Left colon (tissue), 2 donors: ENCODE data around the gene KANK4. TPM values are rescaled to one million over a fixed set of nuclear protein-coding genes. Genes with fewer than 3 reads are reported as not detected.

ENCODE experiments used
- ATAC-seq: fragments of 200-7000 bp; cut with Tn5 transposase; one replicate; pipeline ENCODE4 v1.9.1; 2020; ENCODE audit warnings: mild to moderate bottlenecking, moderate library complexity
- DNase-seq, 2 donors: peaks; one replicate each; pipeline ENCODE4 v3.0.0-alpha.2; 2020
- intact Hi-C, 2 donors: fragments of 100-400 bp; cut with DNase I in 1 of 2; cut with micrococcal nuclease in 1 of 2; formaldehyde crosslinking; loops; one replicate each; pipeline versions ENCODE4 v1.11.2 to v1.14.0; 2022; cut with DNase I, micrococcal nuclease
- total RNA-seq, 2 donors: library from RNA; stranded (reverse); fragmentation: NEBNext Ultra II Directional; extraction: Animal tissue kit (Norgen Biotek cat#: 25700); gene quantifications; one replicate each; pipeline ENCODE4 v1.2.1, GENCODE V29; 2021
- donor health status: DM: no; HTN: no; CAD: no.
- donor health status: DM: yes; HTN: yes; CAD: no.

KANK4 gene
- total RNA-seq, 2 donors from 2014 or later = 0.50 to 2.8 TPM

DNA sequence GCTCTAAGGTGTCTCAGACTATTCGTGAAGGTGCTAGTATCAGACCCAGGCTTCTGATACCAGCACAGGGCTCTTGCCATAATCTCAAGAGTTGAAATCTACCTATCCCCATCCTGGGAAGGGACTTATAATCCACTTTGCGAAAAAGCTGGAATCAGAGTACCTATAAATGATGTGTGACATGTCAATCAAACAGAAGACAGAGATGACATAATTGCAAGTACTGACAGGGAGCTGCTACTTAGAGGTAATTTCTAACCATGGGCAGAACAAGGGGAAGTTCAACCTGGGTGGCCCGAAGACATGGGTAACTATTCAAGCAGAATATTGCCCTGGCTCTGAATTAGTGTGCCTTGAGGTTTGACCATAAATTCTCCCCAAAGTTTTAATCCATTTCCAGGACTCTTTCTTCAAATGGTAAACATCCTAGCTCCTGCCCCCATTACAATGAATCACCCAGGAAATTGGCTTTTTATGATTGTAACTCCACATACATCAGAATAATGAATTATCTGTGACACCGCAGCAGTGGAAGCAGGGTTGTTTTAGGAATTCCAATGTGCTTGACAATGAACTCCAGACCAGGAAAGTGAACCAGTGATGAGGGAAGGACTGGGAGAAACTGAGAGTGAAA lies 37.2 kb downstream of the KANK4 start:
- ATAC-seq (no peak), DNase-seq (no peak)
- intact Hi-C loops = no loop called here

DNA sequence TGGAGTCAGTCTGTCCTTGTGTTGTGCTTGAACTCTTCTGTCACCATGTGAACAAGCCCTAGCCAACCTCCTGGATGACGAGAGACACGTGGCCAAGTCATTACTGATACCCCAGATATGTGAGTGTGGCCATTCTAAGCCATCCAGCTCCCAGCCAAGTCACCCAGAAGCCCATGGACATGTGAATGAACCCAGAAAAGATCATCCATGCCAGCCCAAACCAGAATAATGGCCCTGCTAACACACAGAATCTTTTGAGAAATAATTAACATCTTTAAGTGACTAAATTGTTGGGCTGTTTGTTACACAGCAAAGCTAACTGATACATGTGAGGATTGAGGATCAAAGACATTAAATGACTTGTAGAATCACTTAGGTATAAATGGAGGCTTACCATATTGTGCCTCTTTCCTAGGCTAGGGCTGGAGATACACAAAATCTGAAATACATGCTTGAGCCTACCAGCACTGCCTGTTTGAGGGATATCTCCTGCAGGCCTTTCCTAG lies 38.2 kb downstream of the KANK4 start:
- DNase-seq (no peak), ATAC-seq (no peak)
- intact Hi-C loops = no loop called here

DNA sequence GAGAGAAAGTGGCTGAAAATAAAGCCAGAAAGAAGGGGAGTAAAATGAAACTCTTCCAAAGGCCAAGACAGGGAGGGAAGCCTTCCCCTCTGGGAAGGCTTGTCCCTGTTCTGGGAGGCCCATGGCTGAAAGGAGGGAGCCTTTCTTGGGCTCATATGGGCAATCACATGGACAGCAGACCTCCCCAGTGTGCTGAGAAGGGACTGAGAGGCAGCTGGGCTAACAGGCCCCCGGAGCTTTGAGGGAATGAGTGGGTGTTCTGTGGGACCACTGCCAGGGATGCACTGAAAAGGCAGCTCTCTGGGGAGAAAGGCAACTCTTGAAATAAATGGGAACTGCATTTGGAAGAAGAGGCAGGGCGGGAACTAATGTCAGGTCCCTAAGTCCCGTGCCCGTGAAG lies 39.1 kb downstream of the KANK4 start:
- DNase-seq = no peak
- intact Hi-C loops = no loop called here
- no peak for ATAC-seq

DNA sequence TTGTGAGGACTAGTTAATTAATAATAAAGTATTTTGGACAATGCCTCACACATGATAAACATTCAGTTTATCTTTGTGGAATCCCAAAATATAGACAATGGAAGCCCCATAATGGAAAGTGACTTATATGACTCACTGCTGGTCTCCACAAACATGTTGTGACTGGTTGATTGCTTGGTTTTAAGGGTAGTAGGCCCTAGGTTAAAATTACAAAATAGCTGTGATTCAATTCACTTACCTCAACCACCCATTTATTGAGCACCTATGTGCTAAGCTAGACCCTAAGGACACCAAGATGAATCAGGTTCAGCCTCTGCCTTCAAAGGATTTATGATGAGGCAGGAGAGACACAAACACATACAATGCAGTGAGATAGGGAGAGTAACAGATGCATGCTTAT lies 42.4 kb downstream of the KANK4 start:
- intact Hi-C loops = no loop called here
- DNase-seq (no peak), ATAC-seq (no peak)

DNA sequence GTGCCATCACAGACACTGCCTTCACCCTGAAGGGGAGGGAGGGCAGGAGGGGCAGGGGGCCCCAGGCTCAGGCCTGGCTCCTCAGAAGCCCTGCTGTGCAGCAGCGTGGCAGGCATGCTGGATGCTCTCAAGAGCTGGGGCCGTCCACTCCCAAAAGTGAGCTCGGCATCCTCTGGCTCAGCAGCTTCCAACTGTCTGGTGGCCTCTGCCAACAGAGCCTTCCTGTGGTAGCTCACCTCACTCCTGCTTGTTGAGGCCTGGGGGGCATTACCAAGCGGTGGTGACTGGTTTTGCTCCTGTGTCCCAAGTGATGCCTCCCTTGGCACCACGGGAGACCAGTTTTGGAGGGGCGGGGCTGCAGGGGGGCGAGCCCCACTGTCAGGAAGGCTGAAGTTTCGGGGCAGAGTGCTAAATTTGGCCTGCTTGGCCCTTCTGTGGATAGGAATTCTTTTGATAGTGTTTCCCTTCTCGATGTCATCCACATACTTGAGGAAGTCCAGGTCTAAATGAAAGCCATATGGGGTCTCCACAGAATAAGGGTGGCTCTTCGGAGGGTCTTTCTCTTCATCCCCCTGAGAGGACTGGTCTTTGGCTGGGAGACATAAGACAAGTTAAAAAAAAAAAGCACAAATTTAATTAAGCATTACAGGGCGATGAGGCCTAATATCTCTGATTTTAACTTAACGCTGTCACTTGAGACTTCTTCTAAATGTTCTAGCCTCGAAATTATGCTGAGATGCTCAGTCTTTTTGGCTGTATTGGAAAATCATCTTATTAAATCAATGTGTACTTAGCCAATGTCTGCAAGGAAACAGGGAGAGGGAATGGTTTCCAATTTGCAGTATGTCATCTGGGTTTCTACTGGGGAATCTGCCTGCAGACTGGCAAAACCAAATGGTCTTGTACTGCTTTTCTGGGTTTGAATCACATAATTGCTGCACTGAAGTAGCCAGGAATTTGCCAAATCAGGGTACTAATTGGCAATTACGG lies 44.4 kb downstream of the KANK4 start:
- ATAC-seq = no peak
- intact Hi-C loops = no loop called here
- DNase-seq = no peak

DNA sequence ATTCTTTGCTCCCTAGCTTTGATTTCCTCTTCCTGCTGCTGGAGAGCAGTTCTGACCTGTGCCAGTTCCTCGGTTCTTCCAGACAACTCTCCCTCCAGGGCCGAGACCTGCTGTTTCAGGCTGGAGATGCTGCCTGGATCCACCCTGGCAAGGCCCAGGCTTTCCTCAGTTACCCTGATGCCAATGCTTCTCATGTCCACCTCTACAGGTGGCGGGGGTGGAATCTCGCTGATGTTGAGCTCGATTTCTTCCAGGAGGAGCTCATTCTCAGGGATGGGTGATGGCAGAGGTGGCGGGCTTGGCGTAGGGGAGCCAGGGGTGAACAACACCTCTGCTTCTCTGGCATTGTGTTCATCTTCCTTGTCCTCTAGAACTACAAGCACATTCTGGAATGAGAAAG lies 45.3 kb downstream of the KANK4 start:
- no peak for DNase-seq
- intact Hi-C loops = no loop called here
- no peak for ATAC-seq

DNA sequence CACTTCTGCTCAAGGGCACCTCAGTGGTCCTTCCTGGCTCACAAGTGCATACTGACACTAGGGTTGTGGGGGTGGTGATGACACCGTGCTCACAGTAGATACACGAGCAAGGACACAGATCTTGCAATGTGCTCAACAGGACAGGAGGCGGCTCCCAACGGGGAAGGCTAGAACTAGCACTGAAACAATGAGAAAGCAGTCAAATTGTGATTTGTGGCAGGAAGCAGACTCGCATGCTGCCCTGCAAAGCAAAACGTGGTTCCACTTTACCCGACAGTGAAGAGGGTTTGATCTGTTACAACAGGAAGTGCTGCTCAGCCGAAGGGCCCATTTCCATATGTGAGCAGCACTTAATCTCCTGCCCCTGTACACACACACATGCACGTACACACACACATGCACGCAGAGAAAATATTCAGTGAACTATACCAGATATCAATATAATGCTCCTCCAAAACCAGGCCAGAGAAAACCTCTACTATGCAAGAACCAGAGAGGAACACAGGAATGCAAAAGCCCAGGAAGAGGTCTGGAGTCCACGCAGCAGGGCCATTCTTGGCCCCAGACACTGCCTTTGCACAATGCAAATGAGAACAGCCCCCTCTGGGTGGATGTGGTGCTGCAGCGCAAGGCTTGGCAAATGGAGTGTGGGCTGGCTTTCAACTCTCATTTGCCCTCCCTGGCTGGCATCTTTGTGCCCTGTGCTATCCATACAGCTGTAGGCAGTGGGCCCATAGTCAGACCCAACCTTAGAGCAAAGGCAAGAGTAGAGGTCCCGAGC lies 47.1 kb downstream of the KANK4 start:
- intact Hi-C loops = no loop called here
- no peak for ATAC-seq
- DNase-seq = no peak

DNA sequence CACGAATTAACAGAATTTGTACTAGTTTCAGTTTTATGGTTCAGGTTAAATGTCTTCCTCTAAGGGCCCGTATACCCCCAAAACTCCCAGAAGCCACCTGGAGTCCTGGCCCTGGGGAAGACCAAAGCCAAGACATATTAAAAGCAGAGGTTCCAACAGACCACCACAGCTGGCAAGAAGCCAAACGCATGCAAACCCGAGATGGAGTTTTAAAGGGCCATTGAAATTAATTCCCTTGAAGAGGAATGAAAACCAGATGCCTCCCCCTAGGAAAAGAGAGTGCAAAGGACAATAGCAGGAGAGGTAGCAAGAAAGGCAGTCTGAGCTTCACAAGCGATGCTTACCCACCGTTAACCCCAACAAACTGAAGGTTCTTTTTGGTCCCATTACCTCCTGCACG lies 48.1 kb downstream of the KANK4 start:
- intact Hi-C loops = no loop called here
- ATAC-seq = no peak
- no peak for DNase-seq

DNA sequence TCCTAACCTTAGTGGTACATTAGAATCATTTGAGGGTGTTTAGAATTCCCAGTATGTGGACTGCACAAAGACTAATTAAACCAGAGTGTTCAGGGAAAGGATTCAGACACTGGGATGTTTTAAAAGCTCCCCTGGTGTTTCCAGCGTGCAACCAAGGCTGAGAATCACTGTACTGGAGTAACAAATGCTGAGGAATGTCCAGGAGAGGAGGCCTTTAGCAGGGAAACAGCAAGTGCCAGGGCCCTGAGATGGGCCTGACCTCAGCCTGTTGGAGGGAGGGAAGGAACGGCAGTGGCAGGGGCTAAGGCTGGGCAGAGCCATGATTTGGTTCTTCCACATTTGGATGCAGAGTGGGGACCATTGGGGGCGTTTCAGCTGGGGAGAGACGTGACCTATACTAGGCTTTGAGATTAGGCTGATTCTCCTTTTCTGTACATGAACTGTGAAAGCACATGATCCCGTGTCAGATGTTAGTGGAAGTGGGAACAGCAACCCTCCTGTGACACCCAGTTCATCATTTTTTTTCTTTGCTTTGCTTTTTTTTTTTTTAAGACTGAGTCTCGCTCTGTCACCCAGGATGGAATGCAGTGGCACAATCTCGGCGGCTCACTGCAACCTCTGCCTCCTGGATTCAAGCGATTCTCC lies 49.3 kb downstream of the KANK4 start:
- no peak for DNase-seq
- ATAC-seq = no peak
- intact Hi-C loops = no loop called here

DNA sequence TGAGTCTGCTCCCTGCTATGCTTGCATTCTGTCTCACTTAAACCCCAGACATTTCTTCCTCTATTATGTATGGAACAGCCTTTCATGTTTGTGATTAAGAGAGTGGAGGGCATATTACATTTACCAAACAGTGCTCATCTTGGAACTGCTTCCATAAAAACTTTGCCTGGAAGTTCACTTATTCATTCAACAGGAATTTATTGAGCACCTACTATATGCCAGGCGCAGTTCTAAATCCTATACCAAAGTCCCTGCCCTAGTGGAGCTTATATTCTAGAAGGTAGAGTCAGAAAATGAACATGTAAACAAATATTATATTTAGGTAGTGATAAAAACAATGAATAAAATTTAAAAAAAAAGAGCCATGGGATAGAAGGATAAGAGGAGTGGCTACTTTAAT lies 49.8 kb downstream of the KANK4 start:
- DNase-seq (no peak), ATAC-seq (no peak)
- intact Hi-C loops = no loop called here

DNA sequence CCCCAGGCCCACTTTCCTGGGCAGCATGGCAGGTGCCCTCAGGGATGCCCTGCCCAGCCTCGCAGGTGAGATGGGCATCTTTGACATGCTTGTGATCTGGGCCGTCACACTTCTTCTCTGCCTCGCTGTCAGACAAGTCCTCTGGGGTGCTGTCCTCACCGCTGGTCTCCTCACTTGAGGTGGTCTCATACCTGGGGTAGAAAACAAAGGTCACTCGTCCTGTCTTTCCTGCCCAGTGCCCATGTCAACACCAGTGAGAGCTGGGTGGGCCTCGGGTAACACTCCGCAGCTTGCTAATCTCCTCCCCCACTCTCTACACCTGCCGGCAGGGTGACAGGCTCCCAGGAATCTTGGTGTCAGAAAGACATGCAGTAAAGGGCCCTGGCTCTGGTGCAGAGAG lies 50.9 kb downstream of the KANK4 start:
- DNase-seq (no peak), ATAC-seq (no peak)
- intact Hi-C loops = no loop called here

DNA sequence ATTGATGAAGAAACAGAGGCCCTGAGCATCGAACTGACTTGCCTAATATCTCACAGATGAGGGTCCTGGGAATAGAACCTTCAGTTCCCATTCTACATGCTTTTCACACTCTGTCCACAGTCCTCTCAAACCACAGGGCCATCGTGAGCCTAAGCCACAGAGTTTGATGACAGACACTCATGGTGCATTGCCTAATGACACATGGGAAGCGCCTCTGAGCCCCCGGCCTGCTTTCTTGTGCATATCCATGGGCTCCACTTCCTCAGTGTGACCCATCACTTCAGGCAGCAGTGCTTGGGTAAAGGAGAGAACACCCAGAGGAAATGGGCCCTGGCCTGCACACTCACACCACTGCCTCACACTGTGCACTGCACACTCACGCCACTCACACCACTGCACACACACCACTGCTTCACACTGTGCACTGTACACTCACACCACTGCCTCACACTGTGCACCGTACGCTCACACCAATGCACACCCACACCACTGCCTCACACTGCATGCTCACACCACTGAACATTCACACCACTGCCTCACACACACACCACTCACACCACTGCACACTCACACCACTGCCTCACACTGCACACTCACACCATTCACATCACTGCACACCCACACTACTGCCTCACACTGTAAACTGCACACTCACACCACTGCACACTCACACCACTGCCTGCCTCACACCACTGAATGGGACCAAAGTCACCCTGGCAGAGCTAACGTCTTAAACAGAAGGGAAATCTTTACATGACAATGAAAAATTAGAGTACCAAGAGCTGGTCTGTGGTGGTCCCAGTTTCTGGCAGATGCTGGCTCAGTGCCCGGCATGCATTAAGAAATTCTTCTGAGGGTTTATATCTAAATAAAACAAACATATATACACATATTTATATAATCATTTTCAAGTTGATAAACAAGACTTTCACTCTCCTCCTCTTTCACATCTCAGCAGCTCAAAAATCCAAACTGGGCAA lies 53.0 kb downstream of the KANK4 start:
- intact Hi-C loops = no loop called here
- no peak for ATAC-seq
- no peak for DNase-seq

DNA sequence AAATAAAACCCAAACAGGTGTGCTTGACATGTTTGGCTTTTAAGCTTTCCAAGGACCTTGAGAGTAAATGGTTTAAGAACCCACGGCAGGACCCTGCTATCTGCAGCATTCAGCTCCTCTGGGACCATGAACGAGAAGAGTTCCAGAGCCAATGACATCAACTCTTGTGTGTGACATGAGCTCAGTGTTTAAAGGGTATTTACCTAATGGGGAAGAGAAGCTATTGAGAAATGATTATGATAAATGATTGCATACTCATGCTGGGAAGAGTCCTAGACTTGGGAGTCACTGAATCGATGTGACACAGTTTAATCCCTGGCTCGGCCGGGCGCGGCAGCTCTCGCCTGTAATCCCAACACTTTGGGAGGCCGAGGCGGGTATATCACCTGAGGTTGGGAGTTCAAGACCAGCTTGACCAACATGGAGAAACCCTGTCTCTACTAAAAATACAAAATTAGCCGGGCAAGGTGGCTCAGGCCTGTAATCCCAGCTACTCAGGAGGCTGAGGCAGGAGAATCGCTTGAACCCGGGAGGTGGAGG lies 55.4 kb downstream of the KANK4 start:
- DNase-seq (no peak), ATAC-seq (no peak)
- intact Hi-C loops = no loop called here

DNA sequence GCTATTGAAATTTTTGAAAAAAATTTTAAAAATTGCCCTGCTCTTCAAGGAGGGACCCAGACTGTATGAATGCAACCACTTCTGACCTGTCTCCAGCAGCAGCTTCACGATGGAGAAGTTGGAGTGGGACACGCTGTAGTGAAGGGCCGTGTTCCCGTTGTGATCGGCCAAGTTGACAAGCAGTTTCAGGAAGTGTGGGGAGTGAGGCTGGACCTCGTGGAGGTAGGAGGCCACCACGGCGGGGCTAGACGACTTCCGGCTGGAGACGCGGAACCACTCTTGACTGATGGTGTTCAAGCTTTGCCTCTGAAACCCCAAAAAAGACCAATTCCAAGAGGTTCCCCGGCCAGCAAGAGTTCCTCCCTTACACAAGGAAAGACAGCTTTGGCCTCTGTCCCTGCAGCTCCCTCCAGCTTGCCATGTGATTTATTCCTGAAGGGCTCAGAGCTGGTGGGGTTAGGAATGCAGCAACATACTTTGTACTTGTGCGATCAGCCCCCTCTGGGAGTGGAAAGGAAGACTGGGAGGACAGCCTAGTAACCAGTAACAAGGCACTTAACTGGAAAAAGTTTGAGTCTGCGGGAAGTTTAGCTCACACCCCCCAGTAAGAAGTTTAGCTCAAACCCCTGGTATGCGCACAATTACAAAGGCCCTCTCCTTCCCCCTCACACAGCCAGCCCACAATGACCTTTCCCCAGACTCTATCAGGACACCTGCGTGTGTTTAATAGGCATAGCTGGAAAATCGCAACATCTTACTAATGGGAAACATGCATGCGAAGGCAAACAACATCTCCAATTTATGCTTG lies 56.0 kb downstream of the KANK4 start:
- no peak for DNase-seq
- intact Hi-C loops = no loop called here
- ATAC-seq = no peak

DNA sequence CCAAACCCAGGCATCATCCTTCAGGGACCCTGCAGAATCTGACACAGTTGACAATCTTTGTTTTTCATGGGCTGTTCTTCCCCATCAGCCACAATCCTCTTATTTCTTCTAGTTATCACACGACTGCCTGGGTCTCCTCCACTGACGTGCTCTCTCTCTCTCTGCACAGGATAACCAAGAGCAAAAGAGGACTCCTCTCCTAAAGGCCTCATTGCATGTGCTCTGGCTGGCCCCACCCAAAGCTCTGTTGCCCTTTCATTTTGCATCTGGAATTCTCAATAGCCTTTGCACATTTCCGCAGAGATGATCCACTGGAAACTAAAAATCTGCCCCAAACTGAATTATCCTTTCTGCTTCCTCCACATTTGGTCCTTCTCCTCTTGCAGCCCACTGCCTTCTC lies 58.5 kb downstream of the KANK4 start:
- no peak for ATAC-seq
- intact Hi-C loops = no loop called here
- DNase-seq = no peak

DNA sequence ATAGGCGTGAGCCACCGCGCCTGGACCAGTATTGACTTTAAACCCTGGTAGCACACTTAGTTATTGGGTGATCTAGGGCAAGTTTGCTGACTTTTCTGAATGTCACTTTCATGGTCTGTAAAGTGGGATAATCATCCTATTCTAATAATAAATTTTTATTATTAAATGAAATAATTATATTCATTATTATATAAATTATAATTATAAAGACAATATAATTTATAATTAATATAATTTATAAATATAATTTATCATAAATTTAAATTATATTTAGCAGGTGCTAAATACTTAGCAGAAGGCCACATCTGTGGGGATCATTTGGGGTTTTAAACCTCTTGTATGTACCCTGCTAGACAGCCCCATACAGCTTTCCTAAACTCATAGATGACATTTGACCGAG lies 59.7 kb downstream of the KANK4 start:
- DNase-seq (no peak), ATAC-seq (no peak)
- intact Hi-C loops = no loop called here
